ENCODE results near the gene PRR11. TPM values are rescaled to one million over a fixed set of nuclear protein-coding genes. Genes with fewer than 3 reads are reported as not detected.

Gene PRR11
- total RNA-seq, 4 donors from 2014 or later, result 0.82 to 3.5 (median 1.4) TPM

GRCh38 chr17:59234631-59235030 lies 79.1 kb downstream of the PRR11 start:
- DNase-seq (ENCODE audit: low spot score) (no peak), ATAC-seq (ENCODE audit: low FRiP score) (no peak)

GRCh38 chr17:59238906-59239305 lies 83.4 kb downstream of the PRR11 start:
- DNase-seq (ENCODE audit: low spot score) (no peak), ATAC-seq (ENCODE audit: low FRiP score) (no peak)
- no peak for TF ChIP-seq CTCF (IDR thresholded peaks at IDR 0.05)

More at GRCh38 chr17:59234631-59235030, 79.1 kb downstream of the PRR11 start:
- no peak for TF ChIP-seq CTCF (IDR thresholded peaks at IDR 0.05)

- DNase-seq (ENCODE audit: low spot score) (no peak), ATAC-seq (ENCODE audit: low FRiP score) (no peak)
Observed at GRCh38 chr17:59244081-59244480, 88.5 kb downstream of the PRR11 start.

More at GRCh38 chr17:59244081-59244480, 88.5 kb downstream of the PRR11 start:
- TF ChIP-seq CTCF (IDR thresholded peaks at IDR 0.05), result no peak

Small RNA genes within 50 kb of the gene (small RNA-seq; reads per million reads assigned to genes)
- gene MIR301A (8.2 reads per million, percentile 85 among the genes with 10 or more reads in this experiment), gene MIR454 (9.3 reads per million, percentile 87 among the genes with 10 or more reads in this experiment), gene RNU2-58P (not detected)

Other genes with a start within 250 kb of the PRR11 start
- 10 to 100 TPM; 16.8 to 29.3 (median 21.5) TPM for gene TRIM37, start 48.9 kb upstream of the PRR11 start, total RNA-seq
- gene SKA2, start 560 bp upstream of the PRR11 start, total RNA-seq, result 10 to 100 TPM; 11.8 to 28.4 (median 20.2) TPM
- 10 to 100 TPM in 3 of 4 donors, 1 to 10 TPM in 1; 6.8 to 12.1 (median 10.7) TPM for gene SMG8, start 54.3 kb downstream of the PRR11 start, total RNA-seq
- 1 to 10 TPM in 3 of 4 donors, under 1 TPM in 1; 0.24 to 3.3 (median 2.6) TPM for gene GDPD1, start 64.8 kb downstream of the PRR11 start, total RNA-seq
- 10 to 100 TPM; 34.3 to 53.6 (median 40.7) TPM for gene YPEL2, start 175.9 kb downstream of the PRR11 start, total RNA-seq